HG02642 (cell line): ENCODE results near the gene RPN2.
A peak's percentile ranks its signal among the peaks of the same experiment; 100 is the strongest.
"Not testable (repeated sequence)": the region's sequence is repeated elsewhere in the genome, so short reads cannot be mapped to it uniquely, and the experiment has no call there.

Experiments
- ATAC-seq: cut with Tn5 transposase; IDR thresholded peaks from one replicate; pipeline ENCODE4 v1.9.1; 2021; ENCODE audit warnings: mild to moderate bottlenecking; ENCODE audit not compliant: unreplicated experiment, poor library complexity

RPN2 gene

DNA sequence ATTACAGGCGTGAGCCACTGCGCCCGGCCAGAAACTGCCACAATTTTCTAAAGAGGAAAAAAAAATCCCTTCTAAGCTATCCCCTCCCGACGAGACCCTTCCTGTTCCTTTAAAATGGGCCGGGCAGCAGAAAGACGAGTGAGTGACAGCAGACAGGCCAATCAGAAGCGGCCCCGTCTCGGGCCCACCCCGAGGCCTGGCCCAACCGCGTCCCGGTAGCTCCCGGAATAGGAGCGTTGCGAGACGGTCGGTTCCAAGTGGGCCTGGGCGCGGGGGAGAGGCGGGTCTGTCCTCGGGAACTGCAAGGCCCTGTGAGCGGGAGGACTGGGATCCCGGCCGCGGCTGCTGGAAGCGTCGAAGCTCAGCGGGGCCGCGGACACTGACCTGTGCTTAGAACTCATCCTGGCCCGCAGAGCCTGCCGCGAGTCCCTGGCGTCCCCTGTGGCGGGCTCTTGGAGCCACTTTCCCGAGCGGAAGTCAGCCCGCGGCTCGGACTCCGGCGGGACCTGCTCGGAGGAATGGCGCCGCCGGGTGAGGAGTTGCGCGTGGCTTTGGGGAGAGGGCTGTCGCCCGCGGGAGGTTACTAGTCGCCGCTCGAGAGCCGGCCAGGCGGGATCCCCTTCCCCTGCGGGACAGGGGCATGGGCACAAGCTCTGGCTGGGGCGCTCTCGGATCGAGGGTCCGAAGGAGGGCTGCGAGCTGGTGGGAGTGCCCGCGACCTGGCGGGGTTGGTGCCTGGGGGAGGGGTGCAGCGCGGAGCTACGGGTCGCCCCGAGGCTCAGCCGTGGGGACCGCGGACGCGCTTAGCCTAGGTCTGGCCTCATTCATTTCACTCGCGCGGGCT lies at the start of gene RPN2, which contains the start of gene MROH8:
Gene RPN2, plus strand, starts transcription at position 492 of the 844 bp plus-strand sequence. Its CDS starts 27 bp downstream, at position 519.
Gene MROH8, minus strand, starts transcription at position 710 of the 844 bp plus-strand sequence.
- ATAC-seq: peak; percentile 94

DNA sequence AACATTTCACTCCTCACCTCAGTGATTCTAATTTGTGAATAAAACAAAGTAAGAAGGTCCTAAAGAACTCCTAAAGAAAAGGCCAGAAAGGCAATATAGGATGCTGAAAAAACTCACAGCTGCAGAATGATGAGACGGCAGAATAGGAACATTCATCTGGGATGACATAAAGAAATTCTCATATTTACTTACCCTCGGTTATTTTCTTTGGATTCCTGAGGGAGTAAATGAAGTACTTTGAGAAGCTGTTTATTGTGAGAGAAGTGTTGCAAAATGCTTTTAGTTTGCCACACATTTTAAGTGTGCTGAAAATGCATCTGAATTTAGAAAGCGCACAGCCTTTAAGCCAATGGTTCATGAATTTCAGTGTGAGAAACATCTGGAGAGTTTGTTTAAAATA lies 47.6 kb upstream of the RPN2 start:
- ATAC-seq: no peak

DNA sequence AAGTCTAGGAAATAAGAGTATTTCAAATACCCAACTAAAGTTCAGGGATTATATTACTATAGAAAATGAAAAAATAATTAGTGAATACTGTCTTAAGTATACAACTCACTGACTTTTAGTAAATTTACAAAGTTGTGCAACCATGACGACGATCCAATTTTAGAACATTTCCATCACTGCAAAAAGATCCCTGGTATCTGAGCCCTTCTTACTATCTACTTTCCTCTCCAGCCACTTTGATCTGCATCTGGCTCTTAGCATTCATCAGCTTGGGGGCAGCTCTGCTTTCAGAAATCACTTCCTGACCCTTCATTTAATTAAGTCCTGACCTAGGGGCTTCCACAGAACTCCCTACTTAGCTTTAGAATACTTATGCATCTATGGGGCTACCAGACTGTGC lies 45.2 kb upstream of the RPN2 start:
- ATAC-seq: no peak

DNA sequence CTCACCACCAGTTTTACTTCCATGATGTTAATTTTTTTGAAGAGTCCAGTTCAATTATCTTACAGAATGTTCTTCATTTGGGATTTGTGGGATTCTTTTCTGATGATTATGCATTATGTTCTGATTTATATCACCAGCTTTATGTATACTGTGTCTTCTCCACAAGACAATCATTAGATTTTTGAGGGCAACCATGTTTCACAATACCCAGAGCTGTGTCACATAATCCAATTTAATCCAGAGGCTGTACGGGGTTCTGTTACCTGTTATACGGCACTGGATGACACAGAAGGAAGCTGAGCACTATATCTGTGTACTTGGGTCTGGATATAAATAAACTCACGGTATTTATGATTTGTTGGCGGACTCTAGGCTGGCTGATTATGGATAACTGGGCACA lies 41.6 kb upstream of the RPN2 start:
- no peak for ATAC-seq

DNA sequence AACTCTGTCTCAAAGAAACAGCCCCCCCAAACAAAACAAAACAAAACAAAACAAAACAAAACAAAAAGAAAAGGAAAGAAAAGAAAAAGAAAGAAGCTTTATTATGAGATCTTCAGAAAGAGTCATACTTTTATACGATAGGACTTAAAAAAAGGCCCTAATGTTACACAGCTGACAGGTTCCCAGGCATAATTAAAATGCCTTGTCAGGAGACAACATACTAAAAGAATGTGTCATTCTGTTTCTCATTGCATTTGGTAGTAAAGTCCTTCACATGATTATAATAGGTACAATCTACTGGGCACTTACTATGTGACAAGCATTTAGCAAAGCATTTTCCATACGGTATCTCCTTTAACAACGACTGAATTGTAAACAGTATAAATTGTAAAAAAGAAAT lies 36.4 kb upstream of the RPN2 start:
- no peak for ATAC-seq

DNA sequence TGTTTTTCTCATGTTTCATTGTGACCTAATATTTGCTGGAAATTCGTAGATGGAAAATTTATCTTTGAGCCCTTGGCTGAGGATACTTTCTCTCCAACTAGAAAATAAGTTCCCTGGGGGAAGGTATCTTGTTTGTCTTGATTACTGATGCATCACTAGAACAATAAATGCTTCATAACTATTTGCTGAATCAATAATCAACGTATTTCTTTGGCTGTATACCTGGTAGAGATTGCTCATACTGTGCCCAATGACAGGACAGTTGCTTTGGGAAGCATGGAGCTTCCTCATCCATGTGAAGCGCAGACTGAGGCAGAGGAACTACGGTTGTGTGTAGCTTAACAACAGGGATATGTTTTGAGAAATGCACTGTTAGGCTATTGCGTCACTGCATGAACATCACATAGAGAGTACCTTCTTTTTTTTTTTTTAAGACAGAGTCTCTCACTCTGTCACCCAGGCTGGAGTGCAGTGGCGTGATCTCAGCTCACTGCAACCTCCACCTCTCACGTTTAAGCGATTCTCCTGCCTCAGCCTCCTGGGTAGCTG lies 34.2 kb upstream of the RPN2 start:
- ATAC-seq: no peak

DNA sequence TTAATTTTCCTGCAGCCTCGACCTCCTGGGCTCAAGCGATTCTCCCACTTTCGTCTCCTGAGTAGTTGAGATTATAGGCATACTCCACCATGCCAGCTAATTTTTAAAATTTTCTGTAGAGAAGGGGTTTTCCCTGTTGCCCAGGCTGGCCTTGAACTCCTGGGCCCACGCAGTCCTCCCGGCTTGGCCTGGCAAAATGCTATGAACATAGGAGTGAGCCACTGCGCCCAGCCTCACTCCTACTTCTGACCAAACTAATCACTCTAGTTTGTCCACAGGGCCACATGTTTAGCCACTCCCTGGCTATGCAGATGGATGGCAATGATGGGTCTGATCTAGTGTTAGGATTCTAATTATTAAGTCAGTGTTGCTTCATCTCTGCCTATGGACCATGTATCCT lies 31.9 kb upstream of the RPN2 start:
- ATAC-seq: no peak

DNA sequence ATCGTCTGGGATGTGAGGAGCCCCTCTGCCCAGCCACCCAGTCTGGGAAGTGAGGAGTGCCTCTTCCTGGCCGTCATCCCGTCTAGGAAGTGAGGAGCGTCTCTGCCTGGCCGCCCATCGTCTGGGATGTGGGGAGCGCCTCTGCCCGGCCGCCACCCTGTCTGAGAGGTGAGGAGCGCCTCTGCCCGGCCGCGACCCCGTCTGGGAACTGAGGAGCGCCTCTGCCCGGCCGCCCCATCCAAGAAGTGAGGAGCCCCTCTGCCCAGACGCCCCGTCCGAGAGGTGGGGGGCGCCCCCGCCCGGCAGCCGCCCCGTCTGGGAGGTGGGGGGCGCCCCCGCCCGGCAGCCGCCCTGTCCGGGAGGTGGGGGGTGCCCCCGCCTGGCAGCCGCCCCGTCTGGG lies 28.3 kb upstream of the RPN2 start:
- not testable (repeated sequence) for ATAC-seq

DNA sequence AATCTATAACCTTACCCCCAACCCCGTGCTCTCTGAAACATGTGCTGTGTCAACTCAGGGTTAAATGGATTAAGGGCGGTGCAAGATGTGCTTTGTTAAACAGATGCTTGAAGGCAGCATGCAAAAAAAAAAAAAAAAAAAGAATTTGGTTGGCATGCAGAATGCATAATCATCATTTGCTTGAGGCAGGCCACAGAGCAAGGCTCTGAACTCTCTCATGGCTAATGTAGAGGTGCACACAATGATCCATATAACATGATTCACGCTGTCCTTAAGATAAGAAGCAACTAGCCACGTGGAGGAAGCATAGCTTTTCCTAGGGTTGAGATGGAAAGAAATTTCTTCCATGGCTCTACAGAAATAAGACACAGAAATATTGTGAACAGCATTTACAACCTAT lies 27.6 kb upstream of the RPN2 start:
- no peak for ATAC-seq

DNA sequence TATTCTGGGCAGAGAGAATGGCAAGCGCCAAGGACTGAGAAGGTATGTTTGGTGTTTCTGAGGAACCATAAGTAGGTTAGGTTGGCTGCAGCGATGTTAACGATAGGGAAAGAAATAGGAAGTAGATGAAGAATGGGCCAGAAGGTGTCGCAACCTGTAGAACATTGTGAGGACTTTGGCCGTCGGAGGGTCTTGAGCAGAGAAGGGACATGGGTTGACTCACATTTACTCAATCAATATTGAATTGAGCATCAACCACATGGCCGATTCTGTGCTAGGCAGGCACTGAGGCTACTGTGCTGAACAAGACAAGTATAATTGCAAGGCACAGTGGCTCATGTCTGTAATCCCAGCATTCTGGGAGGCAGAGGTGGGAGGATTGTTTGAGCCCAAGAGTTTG lies 26.8 kb upstream of the RPN2 start:
- no peak for ATAC-seq

DNA sequence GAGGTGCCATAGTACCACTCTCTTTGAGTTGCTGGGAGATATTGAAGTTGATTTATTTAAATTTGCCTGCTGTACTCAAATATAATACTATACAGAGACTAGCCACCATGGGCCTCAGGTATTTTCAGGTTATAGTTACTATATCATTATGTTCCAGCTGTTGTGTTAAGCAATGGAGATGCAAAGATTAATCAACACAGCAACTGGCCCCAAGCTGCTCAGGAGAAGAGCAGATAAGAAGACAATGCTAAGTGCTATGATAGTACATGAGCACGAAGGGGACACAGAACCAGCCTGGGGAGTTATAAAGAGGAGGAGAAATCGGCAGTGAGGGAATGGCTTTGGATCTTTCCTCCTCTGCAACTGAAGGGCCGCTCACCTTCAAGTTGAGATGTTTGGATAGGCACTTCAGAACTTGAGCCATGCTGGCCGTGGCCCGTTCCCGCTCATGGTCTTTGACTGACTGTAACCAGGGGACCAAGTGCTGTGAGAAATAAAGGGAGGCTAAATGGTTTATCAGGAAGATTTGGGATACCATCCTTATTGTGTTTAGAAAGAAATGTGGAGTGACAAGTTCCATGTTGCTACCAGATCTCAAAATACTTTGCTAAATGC lies 24.3 kb upstream of the RPN2 start:
- no peak for ATAC-seq

DNA sequence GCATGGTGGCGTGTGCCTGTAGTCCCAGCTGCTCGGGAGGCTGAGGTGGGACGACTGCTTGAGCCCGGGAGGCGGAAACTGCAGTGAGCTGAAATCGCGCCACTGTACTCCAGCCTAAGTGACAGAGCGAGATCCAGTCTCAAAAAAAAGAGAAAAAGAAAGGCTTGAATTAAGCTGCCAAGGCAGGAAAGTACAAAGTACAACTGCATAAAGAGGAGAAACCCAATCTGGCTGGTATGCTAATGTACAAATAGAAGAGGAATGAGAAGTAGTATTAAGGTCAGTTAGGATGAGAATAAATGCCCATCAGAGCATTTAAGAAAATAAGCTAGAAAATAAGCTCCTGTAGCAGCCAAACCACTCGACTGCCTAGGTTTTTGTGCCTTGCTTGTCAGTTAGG lies 23.1 kb upstream of the RPN2 start:
- no peak for ATAC-seq

DNA sequence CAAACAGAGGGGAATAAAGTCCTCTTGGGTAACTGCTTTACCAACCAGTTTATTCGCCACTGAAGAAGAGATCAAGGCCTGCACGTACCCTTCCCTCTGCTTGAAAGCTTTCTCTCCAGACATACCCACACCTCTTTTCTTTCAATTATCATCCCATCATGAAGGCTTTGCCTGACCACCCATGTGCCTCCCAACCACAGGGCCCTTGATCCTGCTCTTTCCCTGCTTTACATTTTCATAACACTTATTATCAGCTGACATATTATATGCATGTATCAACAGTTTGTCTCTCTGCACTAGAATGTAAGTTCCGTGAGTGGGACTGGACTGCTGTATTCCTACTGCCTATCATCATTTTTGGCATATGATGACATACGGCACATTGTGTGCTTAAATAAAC lies 20.9 kb upstream of the RPN2 start:
- ATAC-seq: no peak

DNA sequence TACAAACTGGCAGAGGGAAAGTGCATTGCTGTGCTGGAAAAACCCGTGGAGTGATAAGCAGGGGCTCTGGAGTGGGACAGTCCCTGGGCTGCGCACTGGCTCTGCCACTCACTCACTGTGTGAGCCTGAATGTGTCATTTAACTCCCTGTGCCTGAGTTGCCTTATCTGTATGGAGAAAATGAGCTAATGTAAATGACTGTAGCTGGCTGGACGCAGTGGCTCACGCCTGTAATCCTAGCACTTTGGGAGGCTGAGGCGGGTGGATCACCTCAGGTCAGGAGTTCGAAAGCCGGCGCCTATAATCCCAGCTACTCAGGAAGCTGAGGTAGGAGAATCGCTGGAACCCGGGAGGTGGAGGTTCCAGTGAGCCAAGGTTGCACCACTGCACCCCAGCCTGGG lies 18.4 kb upstream of the RPN2 start:
- ATAC-seq: no peak

DNA sequence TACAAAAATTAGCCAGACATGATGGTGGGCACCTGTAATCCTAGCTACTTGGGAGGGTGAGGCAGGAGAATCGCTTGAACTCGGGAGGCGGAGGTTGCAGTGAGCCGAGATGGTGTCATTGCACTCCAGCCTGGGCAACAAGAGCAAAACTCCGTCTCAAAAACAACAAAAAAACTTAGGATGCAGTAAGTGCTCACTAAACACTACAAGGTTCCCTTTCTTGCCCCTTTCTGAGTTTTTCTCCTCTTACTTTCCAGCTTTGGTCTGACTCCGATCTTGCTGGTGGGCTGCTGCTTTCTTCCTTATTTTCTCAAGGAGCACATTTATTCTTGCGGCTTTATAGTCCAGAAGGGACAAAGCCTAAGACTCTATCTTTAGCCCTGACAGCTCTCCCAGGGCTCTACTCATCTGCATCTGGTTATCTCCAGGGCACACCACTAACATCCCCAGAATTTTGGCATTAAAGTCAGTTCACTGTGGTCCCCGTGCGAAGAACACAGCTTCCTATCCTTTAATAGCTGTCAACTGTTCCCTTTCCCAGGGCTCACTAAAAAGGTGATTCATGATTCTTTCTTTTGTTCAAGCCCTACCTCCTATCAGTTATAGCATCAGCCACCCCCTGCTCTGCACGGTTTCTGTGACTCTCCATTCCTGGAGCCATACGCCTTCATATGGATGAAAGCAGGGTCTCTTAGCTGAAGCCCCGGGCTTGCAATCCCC lies 17.1 kb upstream of the RPN2 start:
- ATAC-seq: no peak

DNA sequence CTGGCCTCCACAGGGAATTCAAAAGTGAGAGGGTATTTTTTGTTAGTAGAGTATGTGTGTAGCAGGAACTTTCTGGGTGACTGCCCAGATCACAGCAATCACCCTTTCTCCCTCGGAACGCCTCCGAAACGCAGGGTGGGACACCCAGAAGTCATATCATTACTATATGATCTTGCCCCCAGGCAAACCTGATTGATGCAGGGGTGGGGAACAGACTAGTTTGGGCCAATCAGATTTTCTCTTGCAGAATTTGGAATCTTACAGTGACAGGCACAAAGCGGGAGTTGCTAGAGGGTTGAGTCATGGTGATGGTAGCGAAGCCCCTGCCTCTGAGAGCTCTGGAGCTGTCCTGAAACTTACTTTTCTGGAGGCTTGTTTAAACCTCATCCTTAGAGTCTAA lies 16.5 kb upstream of the RPN2 start:
- ATAC-seq: no peak

DNA sequence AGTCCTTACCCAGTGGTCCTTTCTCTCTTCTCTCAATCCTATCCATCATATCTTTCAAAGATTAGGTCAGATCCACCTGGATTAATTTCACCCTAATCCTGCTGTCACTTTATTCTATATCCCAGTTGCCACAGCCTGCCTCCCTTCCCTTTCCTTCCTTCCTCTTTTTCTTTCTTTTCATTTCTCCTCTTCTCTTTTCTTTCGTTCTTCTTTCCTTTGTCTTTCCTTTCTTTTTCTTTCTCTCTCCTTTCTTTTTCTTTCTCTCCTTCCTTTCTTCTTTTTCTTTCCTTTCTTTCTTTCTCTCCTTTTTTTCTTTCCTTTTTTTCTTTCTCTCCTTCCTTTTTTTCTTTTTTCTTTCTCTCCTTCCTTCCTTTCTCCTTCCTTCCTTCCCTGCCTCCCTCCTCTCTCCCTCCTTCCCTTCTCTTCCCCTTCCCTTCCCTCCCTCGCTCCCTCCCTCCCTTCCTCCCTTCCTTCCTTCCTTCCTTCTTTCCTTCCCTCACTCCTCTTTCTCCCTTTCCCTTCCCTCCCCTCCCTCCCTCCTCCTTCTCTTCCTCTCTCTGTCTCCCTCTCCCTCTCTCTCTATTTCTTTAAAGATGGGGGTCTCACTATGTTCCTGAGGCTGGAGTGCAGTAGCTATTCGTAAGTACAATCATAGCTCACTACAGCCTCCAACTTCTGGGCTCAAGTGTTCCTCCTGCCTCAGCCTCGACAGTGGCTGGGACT lies 15.1 kb upstream of the RPN2 start:
- ATAC-seq: no peak

DNA sequence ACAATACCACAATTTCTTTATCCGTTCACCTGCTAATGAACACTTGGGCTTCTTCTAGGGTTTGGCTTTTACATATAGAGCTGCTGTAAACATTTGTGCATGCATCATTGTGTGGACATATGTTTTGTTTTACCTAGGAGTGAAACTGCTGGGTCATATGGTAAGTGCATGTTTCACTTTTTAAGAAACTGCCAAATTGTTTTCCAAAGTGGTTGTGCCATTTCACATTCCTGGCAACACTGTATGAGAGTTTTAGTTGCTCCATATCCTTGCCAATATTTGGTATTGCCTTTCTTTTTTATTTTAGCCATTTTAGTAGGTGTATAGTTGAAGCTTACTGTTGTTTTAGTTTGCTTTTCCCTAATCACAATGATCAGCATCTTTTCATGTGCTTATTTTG lies 14.1 kb upstream of the RPN2 start:
- ATAC-seq: no peak

DNA sequence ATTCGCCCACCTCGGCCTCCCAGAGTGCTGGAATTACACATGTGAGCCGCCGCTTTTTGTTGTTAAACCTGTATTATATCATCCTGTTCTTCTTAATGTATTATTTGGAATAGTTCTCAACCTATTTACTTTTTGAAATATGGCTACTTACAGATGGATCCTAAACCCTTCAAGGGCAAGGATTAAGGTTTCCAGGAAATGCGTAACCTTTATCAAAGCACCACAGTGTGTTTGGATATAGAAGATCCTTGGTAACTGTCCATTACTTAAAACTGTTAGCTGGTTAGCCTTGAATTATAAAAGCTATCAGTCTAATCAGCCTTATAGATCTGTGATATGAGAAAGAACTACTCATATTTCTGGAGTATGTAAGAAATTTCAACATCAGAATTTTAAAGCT lies 12.3 kb upstream of the RPN2 start:
- no peak for ATAC-seq

DNA sequence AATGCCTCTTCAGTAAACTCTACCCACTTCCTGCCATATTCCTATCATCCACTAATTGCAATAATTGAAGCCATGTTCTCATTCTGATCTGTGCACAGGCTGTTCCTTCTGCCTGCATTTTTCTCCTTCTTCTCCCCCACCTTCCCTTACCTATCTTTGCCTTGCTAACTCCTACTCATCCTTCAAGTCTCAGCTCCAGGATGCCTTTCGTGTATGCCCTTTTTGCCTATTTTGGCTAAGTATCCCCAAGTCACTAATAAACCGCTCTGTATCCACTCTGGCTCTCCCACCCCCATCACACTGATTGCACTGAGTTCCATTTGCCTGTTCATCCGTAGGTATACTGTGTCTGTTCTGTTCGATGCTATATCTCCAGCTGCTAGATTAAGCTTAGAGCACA lies 6.3 kb upstream of the RPN2 start:
- no peak for ATAC-seq
